Small intestine (tissue), 7 donors: ENCODE results near the gene MOGAT1. TPM values are rescaled to one million over a fixed set of nuclear protein-coding genes. Genes with fewer than 3 reads are reported as not detected.

ENCODE experiments used
- DNase-seq, 2 donors: peaks; one replicate each; pipeline versions ENCODE4 v3.0.0 to v3.0.0-alpha.2; 2013
- FAIRE-seq: peaks from 2 replicates; lab custom pipeline; 2012; peaks lifted over from hg19 to GRCh38; lab: Jason Lieb, UNC
- H3K27ac ChIP-seq, 3 donors: one replicate each; pipeline ENCODE4 v1.5.1; 2013; ENCODE audit warnings: low read length in 2 of 3, mild to moderate bottlenecking in 2 of 3, control low read depth in 1 of 3, inconsistent platforms in 1 of 3, low read depth in 1 of 3, moderate library complexity in 1 of 3
- H3K27me3 ChIP-seq, 3 donors: one replicate each; pipeline ENCODE4 v1.6.1; 2013; ENCODE audit warnings: low read length in 3 of 3, inconsistent platforms in 1 of 3; ENCODE audit not compliant: control insufficient read depth in 3 of 3, insufficient read depth in 3 of 3
- H3K36me3 ChIP-seq, 3 donors: one replicate each; pipeline ENCODE4 v1.6.1; 2013; ENCODE audit warnings: low read length in 3 of 3, inconsistent platforms in 1 of 3, low read depth in 1 of 3, mild to moderate bottlenecking in 1 of 3, moderate library complexity in 1 of 3; ENCODE audit not compliant: control insufficient read depth in 3 of 3, insufficient read depth in 2 of 3
- H3K4me1 ChIP-seq, 3 donors: one replicate each; pipeline ENCODE4 v1.6.1; 2013; ENCODE audit warnings: low read length in 2 of 3, inconsistent platforms in 1 of 3, low read depth in 1 of 3, mild to moderate bottlenecking in 1 of 3, moderate library complexity in 1 of 3; ENCODE audit not compliant: control insufficient read depth in 3 of 3, insufficient read depth in 2 of 3
- H3K4me3 ChIP-seq, 3 donors: one replicate each; pipeline ENCODE4 v1.5.1; 2013; ENCODE audit warnings: low read length in 3 of 3, control low read depth in 1 of 3, inconsistent platforms in 1 of 3, low read depth in 1 of 3, mild to moderate bottlenecking in 1 of 3, moderate library complexity in 1 of 3
- H3K9me3 ChIP-seq, 2 donors: one replicate each; pipeline ENCODE4 v1.6.1; 2013; ENCODE audit warnings: low read depth in 1 of 2, low read length in 1 of 2; ENCODE audit not compliant: control insufficient read depth in 2 of 2, insufficient read depth in 1 of 2
- WGBS, 3 donors: extraction: QIAGEN DNeasy Blood & Tissue Kit; methylation state at CpG; one replicate each; pipeline ENCODE4 v1.1.7; 2013; 5-methylcytosine and 5-hydroxymethylcytosine counted together
- polyA plus RNA-seq, 4 donors: library from polyadenylated mRNA; stranded (reverse) in 3 of 4; unstranded in 1 of 4; fragments of 200-250 nt in 3 of 4; fragments of 120-200 nt in 1 of 4; gene quantifications; one replicate each; pipeline versions ENCODE4 v1.2.1 to v1.2.3, GENCODE V29; 2013
- donor health status: healthy with polysubstance abuse.
- donor health status: control.
- donor health status: control.
- donor health status: Bipolar disorder and iron deficiency.
- donor health status: healthy.

Gene MOGAT1
- polyA plus RNA-seq, 4 donors = 0.07 TPM; not detected in 3

DNA sequence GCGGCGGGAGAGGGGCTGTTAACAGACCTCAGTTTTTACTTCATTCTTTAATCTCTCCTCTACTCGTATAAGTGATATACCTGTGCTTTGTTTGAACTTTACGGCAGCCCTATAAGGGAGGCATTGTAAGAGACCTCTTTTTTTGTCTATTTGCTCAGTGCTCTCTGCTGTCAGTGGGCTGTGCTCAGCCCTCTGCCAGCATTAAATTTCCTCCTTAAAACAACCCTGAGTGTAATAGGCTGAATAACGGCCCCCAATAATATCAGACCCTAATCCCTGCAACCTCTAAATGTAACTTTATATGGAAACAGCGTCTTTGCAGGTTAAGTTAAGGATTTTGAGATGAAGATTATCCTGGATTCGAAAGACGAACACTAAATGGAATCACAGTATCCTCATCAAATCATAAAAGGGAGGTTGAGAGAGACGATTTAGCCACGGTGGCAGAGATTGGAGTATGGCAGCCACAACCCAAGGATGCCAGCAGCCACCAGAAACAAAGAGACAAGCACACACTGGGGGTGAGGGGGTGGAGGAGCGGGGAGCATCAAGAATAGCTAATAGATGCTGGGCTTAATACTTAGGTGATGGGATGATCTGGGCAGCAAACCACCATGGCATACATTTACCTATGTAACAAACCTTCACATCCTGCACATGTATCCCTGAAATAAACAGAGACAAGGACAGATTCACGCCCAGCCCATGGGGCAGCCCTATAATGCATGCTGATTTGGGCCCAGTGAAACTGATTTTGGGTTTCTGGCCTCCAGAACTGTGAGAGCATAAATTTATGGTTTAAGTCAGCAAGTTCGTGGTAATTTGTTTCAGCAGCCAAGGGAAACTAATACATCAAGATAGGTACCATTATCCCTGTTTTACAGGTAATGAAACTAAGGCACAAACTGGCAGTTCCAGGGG, 14.7 kb upstream of the MOGAT1 start:
- 17 to 22% (median 20%) methylated on average over 13 of the region's 13 CpGs for WGBS, 3 donors
- H3K4me1 ChIP-seq = peaks cover under 1 to 8% (median 6%) of the 10 kb centered on the region in 3 donors
- FAIRE-seq (no peak), DNase-seq (no peak)
- peak overlapping the region; percentile 38 to 87 (median 49) for H3K4me3 ChIP-seq
- H3K36me3 ChIP-seq = no peaks in the 10 kb centered on the region
- no peaks in the 10 kb centered on the region for H3K27me3 ChIP-seq
- H3K27ac ChIP-seq = peak overlapping the region in 1 of 3 donors; percentile 92
- no peaks in the 10 kb centered on the region for H3K9me3 ChIP-seq

DNA sequence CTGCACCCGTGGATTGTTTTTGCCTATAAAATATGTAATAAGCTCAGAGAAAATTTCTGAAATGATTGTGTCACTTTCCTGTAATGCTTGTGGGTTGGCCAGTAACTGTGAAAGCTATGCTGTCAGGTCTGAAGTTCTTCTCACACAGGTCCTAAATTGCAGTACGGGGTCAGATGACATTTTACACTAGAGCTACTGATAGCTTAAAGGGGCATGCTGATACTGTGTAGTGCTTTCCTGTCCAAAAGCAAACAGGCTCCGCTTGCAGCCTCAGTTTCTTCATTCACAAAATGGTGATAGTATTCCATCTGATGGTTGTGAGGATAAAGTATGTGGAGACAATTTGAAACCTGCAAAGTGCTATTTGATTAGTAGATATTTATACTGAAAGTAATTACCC, 8.0 kb upstream of the MOGAT1 start:
- WGBS, 3 donors = 16 to 56% (median 35%) methylated on average over 3 of the region's 3 CpGs
- Histone ChIP-seq H3K9me3 (peaks cover 0 to 4% of the 10 kb centered on the region in 2 donors), H3K4me1 (peaks cover 0 to 3% (median 0%) of the 10 kb centered on the region in 3 donors), H3K36me3 (no peaks in the 10 kb centered on the region), H3K27me3 (no peaks in the 10 kb centered on the region), H3K4me3 (no peak overlapping the region), H3K27ac (peak overlapping the region in 1 of 3 donors; percentile 31)
- no peak for FAIRE-seq
- DNase-seq = peak; percentile 72 to 76

DNA sequence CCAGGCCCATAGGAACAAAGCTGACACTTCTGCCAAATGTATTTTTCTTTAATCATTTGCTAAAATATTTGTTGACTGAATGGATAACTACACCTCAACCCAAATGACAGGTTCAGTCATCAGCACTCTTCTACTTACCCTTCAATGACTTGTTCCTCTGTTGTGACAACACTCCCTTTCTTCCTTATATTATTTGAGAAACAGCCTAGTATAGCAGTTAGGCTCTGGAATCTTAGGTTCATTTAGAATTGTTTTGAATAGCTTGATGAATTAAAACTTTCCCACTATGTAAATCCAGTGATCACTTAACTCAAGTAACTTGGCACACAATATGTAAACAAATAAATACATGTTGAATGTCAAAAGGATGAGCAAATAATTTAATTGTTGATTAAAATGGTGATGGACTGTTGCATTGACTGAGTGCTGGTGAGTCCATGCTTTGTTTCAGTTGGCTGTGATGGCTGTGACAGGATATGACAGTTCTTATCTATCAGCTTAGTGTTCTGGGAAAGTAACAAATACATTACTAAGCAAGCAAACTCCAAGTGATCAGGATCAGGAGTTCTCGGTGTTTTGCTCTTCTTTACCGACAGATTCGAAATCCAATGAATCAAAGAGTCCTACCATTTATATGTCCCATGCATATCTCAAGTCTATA, 2.8 kb upstream of the MOGAT1 start:
- Histone ChIP-seq H3K27ac (no peak overlapping the region), H3K36me3 (no peaks in the 10 kb centered on the region), H3K4me1 (peaks cover 0 to 2% (median 0%) of the 10 kb centered on the region in 3 donors), H3K27me3 (peaks cover 0 to 29% (median 11%) of the 10 kb centered on the region in 3 donors), H3K9me3 (peaks cover 0 to 4% of the 10 kb centered on the region in 2 donors), H3K4me3 (no peak overlapping the region)
- no peak for DNase-seq
- 95 to 100% (median 99%) methylated on average over 3 of the region's 3 CpGs for WGBS, 3 donors
- FAIRE-seq = no peak

DNA sequence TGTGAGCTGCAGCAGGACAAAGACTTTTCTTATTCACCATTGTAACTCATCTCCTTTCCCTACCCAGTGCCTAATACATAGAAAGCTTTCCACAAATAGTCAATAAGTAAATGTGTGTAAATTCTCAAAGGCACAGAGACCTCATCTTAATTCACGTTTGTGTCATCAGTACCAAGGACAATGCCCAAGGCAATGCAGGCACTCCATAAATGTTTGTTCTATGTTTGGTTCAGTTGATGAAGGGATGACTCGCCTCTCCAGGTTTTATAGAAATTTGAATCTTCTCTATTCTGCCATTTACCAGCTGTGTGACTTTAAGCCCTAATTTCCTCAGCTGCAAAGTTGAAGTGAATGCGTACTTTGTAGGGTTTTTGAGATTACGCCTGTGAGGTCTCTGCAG, 2.1 kb upstream of the MOGAT1 start:
- H3K36me3 ChIP-seq = no peaks in the 10 kb centered on the region
- DNase-seq (no peak), FAIRE-seq (no peak)
- H3K27ac ChIP-seq = no peak overlapping the region
- WGBS, 3 donors = 77 to 86% (median 81%) methylated on average over 4 of the region's 4 CpGs
- peaks cover 0 to 4% of the 10 kb centered on the region in 2 donors for H3K9me3 ChIP-seq
- peaks cover 0 to 31% (median 11%) of the 10 kb centered on the region in 3 donors for H3K27me3 ChIP-seq
- H3K4me1 ChIP-seq = peaks cover 0 to 2% (median 0%) of the 10 kb centered on the region in 3 donors
- no peak overlapping the region for H3K4me3 ChIP-seq

DNA sequence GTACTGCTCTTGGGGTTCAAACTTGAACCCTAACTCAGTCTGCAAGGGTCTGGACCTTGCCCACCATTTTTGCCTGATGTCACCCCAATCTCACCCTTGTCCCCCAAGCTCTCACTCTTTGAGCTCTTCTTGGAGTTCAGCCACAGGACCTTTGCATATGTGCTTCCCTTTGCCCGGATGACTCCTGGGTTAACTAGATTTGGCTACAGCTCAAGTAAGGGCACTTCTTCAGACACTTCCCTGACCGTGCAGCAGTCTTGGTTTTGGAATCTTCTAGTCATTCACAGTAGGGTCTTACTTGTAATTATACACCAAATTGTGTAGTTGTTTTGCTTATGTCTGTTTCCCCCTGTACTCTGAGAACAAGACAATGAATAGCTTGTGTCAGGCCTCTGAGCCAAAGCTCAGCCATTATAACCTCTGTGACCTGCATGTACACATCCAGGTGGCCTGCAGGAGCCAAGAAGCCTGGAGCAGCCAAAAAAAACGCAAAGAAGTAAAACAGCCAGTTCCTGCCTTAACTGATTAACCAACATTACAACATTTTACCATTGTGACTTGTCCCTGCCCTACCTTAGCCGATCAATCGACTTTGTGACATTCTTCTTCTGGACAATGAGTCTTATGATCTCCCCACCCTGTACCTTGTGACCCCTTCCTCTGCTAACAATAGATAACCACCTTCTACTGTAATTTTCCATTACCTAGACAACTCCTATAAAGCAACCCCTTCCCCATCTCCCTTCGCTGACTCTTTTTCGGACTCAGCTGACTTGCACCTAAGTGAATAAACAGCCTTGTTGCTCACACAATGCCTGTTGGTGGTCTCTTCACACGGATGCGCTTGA, 1.0 kb upstream of the MOGAT1 start:
- Histone ChIP-seq H3K27me3 (peaks cover 0 to 31% (median 11%) of the 10 kb centered on the region in 3 donors), H3K4me3 (no peak overlapping the region), H3K36me3 (no peaks in the 10 kb centered on the region), H3K4me1 (peaks cover 0 to 2% (median 0%) of the 10 kb centered on the region in 3 donors), H3K27ac (no peak overlapping the region), H3K9me3 (peaks cover 0 to 4% of the 10 kb centered on the region in 2 donors)
- FAIRE-seq = no peak
- DNase-seq = peak in 1 of 2 donors; percentile 19
- 77 to 79% (median 78%) methylated on average over 9 of the region's 9 CpGs for WGBS, 3 donors

DNA sequence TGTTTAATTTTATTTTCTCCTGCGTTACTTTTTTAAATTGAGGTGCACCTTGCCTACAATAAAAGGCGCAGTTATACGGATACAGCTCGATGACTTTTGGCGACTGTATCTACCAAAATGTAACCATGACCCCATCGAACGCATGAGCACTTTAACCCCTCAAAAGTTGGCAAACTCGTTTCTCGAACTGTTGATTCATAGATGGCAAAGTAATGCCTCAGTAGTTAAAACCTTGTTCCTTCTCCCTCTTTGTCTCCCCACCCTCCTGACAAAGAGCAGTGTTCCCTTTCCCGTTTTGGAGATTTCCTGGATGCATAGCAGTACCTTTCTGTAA, 577 bp downstream of the MOGAT1 start:
- H3K27ac ChIP-seq = no peak overlapping the region
- FAIRE-seq (no peak), DNase-seq (peak in 1 of 2 donors; percentile 25)
- peak overlapping the region in 2 of 3 donors; percentile 20 to 56 for H3K4me3 ChIP-seq
- H3K9me3 ChIP-seq = no peaks in the 10 kb centered on the region
- no peaks in the 10 kb centered on the region for H3K4me1 ChIP-seq
- no peaks in the 10 kb centered on the region for H3K36me3 ChIP-seq
- WGBS, 3 donors = 8 to 13% (median 13%) methylated on average over 10 of the region's 10 CpGs
- H3K27me3 ChIP-seq = peaks cover 0 to 31% (median 11%) of the 10 kb centered on the region in 3 donors

DNA sequence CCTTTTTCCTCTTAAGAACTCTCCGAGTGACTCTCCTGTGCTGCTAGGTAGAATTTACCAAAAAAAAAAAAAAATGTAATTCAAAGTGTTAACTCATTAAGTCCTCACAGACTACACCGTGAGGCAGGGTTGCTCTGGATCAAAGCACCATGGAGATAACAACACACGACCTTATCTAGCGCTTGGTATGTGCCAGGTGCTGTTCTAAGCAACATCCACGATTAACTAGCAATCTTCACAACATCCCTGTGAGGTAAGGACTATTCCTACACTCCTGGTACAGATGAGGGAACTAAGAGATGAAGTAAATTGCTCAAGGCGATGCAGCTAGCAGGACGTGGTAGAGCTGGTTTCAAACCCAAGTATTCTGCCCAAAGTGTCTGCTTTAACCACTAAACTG, 1.8 kb downstream of the MOGAT1 start:
- Histone ChIP-seq H3K4me1 (no peaks in the 10 kb centered on the region), H3K4me3 (no peak overlapping the region), H3K27ac (no peak overlapping the region), H3K27me3 (peaks cover 0 to 38% (median 11%) of the 10 kb centered on the region in 3 donors), H3K36me3 (no peaks in the 10 kb centered on the region), H3K9me3 (no peaks in the 10 kb centered on the region)
- WGBS, 3 donors = 33 to 64% (median 54%) methylated on average over 7 of the region's 7 CpGs
- no peak for DNase-seq
- FAIRE-seq = no peak

DNA sequence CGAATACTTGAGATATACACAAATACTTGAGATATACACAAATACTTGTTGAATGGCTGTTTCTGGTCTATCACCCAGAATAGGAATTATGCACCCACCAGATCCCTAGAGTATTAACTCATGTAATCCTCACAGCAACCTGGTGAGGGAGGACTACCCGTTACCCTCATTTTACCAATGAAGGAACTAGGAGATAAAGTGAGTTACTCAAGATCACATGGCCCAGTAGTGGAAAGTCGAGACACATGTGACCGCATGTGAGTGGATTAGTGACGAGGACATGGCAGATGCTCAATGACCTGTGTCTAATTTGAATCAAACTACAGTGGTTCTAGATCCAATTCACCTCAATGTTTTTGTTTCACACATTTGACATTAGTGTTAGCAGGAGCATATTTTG, 2.4 kb downstream of the MOGAT1 start:
- Histone ChIP-seq H3K4me3 (no peak overlapping the region), H3K27ac (no peak overlapping the region), H3K9me3 (no peaks in the 10 kb centered on the region), H3K4me1 (no peaks in the 10 kb centered on the region), H3K36me3 (no peaks in the 10 kb centered on the region), H3K27me3 (peaks cover 0 to 38% (median 11%) of the 10 kb centered on the region in 3 donors)
- FAIRE-seq (no peak), DNase-seq (no peak)
- WGBS, 3 donors = 85 to 92% (median 89%) methylated on average over 5 of the region's 5 CpGs
